ENCODE data around the gene PPID. TPM values are rescaled to one million over a fixed set of nuclear protein-coding genes. Genes with fewer than 3 reads are reported as not detected.

Gene PPID
- total and polyA plus RNA-seq, 9 of the 15 experiments (the other 6 are each of a cell fraction or from before 2014, with no cell fraction given), result 46.5 to 160 (median 98.6) TPM

- TF ChIP-seq MLX (CRISPR knock-in tag; conservative IDR thresholded peaks at IDR 0.05), result no peak
- TF ChIP-seq SP1 (CRISPR knock-in tag; IDR thresholded peaks at IDR 0.05), result peak; percentile 92
- TF ChIP-seq LARP7 (IDR thresholded peaks at IDR 0.05), result no peak
- no peak for TF ChIP-seq E2F3 (CRISPR knock-in tag; IDR thresholded peaks at IDR 0.05)
- 0 out of 2 replicates have a peak, but pooled peaks have one; percentile 88 for TF ChIP-seq NR1H2 (CRISPR knock-in tag; IDR thresholded peaks at IDR 0.05)
- no peak; a peak in 1 of 4 replicates for TF ChIP-seq ETV6 (IDR thresholded peaks at IDR 0.05; ENCODE audit: borderline replicate concordance in 1 of 2, low read depth in 2 of 2, low read length in 1 of 2)
- no peak for TF ChIP-seq ETV6 (CRISPR knock-in tag; IDR thresholded peaks at IDR 0.05; ENCODE audit: borderline replicate concordance)
- TF ChIP-seq HLTF (IDR thresholded peaks at IDR 0.05), result 0 out of 2 replicates have a peak, but pooled peaks have one; percentile 62
- no peak for TF ChIP-seq DEAF1 (CRISPR knock-in tag; IDR thresholded peaks at IDR 0.05)
- TF ChIP-seq NCOA2 (IDR thresholded peaks at IDR 0.05; ENCODE audit: partially characterized antibody in 2 of 2), result no peak
- TF ChIP-seq CXXC5 (CRISPR knock-in tag; IDR thresholded peaks at IDR 0.05), result peak; percentile 86; the same call in 1 of the 2 replicates
- TF ChIP-seq ZFPM2 (CRISPR knock-in tag; IDR thresholded peaks at IDR 0.05), result no peak
- no peak for TF ChIP-seq ZNF785 (CRISPR knock-in tag; IDR thresholded peaks at IDR 0.05)
- peak; percentile 24; the same call in 1 of the 2 replicates for TF ChIP-seq NFIC (IDR thresholded peaks at IDR 0.05)
- no peak for TF ChIP-seq ZNF239 (CRISPR knock-in tag; IDR thresholded peaks at IDR 0.05)
- peak in 1 of 2 experiments; percentile 71; a peak in 1 of 4 replicates for TF ChIP-seq TBL1XR1 (IDR thresholded peaks at IDR 0.05; ENCODE audit: low read length in 2 of 2)
- TF ChIP-seq LEF1 (IDR thresholded peaks at IDR 0.05), result peak; percentile 44; the same call in 1 of the 2 replicates
- TF ChIP-seq, protein P1, sequence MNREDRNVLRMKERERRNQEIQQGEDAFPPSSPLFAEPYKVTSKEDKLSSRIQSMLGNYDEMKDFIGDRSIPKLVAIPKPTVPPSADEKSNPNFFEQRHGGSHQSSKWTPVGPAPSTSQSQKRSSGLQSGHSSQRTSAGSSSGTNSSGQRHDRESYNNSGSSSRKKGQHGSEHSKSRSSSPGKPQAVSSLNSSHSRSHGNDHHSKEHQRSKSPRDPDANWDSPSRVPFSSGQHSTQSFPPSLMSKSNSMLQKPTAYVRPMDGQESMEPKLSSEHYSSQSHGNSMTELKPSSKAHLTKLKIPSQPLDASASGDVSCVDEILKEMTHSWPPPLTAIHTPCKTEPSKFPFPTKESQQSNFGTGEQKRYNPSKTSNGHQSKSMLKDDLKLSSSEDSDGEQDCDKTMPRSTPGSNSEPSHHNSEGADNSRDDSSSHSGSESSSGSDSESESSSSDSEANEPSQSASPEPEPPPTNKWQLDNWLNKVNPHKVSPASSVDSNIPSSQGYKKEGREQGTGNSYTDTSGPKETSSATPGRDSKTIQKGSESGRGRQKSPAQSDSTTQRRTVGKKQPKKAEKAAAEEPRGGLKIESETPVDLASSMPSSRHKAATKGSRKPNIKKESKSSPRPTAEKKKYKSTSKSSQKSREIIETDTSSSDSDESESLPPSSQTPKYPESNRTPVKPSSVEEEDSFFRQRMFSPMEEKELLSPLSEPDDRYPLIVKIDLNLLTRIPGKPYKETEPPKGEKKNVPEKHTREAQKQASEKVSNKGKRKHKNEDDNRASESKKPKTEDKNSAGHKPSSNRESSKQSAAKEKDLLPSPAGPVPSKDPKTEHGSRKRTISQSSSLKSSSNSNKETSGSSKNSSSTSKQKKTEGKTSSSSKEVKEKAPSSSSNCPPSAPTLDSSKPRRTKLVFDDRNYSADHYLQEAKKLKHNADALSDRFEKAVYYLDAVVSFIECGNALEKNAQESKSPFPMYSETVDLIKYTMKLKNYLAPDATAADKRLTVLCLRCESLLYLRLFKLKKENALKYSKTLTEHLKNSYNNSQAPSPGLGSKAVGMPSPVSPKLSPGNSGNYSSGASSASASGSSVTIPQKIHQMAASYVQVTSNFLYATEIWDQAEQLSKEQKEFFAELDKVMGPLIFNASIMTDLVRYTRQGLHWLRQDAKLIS (CRISPR knock-in tag; IDR thresholded peaks at IDR 0.05), result peak; percentile 92; the same call in 1 of the 2 replicates
- no peak for TF ChIP-seq ZNF274 (IDR thresholded peaks at IDR 0.05; ENCODE audit: borderline replicate concordance, low read depth, low read length)
- no peak for TF ChIP-seq KLF10 (CRISPR knock-in tag; IDR thresholded peaks at IDR 0.05)
- TF ChIP-seq ARID1B (IDR thresholded peaks at IDR 0.05), result peak; percentile 53; the same call in 1 of the 2 replicates
- no peak for TF ChIP-seq ZNF717 (CRISPR knock-in tag; IDR thresholded peaks at IDR 0.05)
- peak; percentile 51 for TF ChIP-seq FOS (IDR thresholded peaks at IDR 0.05; ENCODE audit: extremely low read depth, insufficient read length)
Measured at GRCh38 chr4:158671915-158672806, 51.0 kb downstream of the PPID start, which contains the start of gene ETFDH (continued).
